HG03457 (cell line): ENCODE results near the gene EML6.
A peak's percentile ranks its signal among the peaks of the same experiment; 100 is the strongest.
"Not testable (repeated sequence)": the region's sequence is repeated elsewhere in the genome, so short reads cannot be mapped to it uniquely, and the experiment has no call there.

Experiments
- ATAC-seq: cut with Tn5 transposase; IDR thresholded peaks from one replicate; pipeline ENCODE4 v1.9.1; 2021; ENCODE audit warnings: moderate number of reproducible peaks; ENCODE audit not compliant: unreplicated experiment

The EML6 gene

DNA sequence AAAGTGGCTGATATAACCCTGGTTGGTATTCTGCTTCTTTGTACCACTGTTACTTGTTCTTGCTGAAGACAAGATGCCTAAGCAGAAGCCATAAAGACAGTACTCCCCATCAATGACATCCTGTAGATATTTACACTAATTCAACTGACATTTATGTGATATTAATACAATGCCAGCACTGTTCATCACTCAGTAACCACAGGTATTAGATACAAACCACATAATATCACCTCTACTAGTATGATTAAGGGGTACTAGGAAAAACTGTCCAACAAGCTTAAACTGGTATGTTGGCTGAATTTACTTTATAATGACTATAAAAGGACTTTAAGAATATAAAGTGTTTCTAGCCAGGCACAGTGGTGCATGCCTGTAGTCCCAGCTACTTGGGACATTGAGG is 261.0 kb downstream of the EML6 start:
- no peak for ATAC-seq

DNA sequence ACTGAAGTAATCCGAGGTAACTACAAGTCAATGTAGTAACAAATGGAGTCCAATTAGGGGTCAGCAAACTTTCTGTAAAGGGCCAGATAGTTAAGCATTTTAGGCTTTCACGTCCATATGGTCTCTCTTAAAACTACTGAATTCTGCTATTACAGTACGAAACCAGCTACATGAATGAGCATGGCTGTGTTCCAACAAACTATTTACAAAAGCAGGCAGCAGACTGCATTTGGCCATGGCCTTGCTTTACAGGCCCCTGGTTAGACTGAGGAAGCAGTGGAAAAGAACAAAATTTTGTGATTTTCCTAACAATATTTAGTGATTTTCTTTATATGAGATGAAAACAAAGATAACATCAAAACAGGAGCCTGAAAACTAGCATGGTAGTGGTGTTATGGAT is 262.8 kb downstream of the EML6 start:
- ATAC-seq: no peak

DNA sequence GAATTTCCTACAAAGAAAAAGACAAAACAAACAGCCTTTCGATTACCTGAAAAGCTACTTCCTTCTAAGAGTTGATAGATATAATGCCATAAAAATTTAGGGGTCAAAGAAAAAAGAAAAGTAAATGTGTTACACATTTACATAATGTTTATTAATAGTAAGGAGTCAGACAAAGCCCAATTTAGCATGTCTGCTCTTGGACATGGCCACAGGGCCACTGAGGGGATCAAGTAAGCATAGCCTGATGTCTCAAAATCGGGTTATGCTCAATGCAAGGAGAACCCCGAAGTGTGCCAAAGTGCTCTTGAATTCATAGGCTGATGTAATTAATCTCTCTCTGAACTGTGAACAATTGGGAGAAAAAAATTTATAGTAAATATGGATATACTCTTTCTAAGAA is 265.1 kb downstream of the EML6 start:
- no peak for ATAC-seq

DNA sequence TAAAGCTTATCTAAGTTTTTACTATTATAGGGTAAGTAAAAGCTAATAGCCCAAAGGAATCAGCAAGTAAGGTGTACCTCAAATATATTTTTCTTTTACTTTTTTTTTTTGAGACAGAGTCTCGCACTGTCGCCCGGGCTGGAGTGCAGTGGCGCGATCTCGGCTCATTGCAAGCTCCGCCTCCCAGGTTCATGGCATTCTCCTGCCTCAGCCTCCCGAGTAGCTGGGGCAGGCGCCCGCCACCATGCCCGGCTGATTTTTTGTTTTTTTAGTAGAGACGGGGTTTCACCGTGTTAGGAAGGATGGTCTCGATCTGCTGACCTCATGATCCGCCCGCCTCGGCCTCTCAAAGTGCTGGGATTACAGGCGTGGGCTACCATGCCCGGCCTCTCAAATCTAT is 267.2 kb downstream of the EML6 start:
- ATAC-seq: not testable (repeated sequence)

DNA sequence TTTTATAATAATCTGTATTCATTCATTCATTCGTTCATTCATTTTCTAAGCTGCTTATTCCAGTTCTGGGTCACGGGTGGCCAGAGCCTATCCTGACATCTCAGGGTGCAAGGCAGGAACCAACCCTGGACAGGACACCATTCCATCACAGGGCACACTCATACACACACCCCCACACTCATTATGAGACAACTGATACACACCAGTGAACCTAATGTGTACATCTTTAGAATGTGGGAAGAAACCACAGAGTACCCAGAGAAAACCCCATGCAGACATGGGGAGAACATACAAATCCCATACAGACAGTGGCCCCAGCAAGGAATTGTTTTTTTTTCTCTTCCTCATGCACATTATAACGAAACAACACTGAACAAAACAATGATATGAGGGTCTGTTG is 272.1 kb downstream of the EML6 start:
- ATAC-seq: no peak

DNA sequence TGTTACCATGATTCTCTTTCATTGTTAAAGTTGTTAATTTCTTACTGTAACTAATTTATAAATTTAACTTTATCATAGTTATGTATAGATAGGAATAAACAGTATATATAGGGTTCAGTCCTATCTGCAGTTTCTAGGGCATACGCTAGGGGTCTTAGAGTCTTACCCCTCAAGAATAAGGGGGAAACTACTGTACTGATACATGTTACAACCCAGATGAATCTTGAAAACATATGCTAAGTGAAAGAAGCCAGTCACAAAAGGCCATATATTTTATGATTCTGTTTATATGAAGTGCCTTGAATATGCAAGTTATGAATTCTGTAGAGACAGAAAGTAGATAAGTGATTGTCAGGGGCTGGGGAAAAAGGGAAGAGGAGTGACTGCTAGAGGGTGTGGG is 274.4 kb downstream of the EML6 start:
- no peak for ATAC-seq

DNA sequence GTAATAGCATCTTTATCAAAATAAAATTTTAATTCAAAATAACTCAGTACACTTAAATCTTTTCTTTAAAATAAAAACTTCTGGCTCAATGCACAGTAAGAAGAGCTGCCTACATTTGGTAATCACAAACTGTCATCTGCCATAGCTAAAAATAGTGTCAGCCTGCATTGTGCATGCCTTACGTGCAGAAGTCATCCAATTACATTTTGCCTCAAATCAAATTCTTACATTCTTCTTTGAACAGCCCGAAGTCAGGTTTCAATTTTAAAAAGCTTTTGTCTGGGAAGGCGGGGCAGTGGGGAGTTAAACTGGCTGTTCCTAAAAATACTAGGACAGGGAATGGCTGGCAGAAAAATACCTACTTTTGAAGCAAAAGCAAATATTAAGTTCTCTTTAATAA is 275.7 kb downstream of the EML6 start:
- ATAC-seq: no peak

DNA sequence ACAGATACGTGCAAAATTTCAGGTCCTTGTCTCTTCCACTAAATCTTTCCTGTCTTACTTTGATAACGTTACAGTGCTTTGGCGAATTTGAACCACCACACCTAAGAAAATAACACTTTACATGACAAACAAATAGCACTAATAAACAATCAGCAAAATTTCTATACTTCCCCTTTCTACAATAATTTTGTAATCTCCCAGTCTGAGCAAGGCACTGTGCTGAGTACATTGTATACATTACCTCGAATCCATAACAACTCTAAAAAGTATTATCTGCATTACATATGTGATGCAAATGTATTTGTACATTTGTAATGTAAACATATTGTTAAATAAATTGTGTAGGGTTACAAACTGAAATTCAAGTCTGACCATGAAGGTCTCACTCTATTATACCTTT is 276.9 kb downstream of the EML6 start:
- no peak for ATAC-seq

DNA sequence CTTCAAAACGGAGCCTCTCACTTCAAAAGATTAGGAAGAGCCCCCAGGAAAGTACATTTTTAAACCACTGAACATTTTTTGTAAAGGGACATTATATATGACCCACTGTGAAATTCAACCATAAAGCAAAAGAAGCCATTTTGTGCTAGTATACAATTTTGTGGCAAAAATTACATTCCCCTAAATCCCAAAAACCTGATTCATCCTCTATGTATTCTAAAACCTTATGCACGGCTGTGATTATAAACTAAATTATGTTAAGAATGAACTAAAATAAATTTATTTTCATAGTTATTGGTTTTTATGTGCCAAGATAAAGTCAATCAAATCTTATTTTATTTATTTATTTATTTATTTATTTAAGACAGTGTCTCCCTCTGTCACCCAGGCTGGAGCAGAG is 278.3 kb downstream of the EML6 start:
- no peak for ATAC-seq

DNA sequence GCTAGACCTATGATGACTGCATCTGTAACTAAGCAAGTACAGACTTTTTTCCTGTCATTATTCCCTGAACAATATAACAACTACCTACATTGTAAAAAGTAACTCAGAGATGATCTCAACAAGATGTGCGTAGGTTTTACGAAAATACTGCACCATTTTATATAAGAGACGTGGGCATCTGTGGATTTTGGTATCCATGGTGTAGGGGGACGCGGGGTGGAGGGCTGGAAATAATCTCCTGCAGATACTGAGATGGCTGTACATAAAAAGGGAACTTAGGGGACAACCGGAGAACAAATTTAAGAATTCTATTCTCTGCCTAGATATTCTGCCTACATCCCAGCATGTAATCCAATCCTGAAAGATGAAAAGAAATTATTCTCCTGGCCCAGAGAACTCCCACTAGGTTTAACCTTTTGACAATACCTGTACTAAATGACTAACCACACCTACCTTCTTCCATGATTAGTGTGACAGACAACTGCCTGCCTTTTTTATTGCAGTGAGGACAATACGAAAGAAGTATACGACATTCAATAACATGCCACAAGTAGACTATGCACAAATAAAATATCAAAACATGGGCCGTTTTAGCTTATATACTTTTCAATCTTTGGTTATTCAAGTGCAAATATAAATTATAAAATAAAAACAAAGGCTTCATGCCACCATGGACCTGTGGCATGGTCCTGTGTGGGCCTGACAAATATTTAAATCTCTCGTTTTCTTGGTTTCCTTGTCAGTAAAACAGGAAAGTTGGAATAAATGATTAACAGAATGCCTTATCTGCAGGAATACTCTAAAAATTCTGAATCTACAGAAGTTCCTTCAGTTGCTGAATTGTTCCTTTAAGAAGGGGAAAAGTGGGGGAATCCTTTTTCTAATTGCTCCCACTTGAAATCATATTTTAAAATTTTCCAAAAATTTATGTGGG is 280.5 kb downstream of the EML6 start:
- ATAC-seq: no peak

DNA sequence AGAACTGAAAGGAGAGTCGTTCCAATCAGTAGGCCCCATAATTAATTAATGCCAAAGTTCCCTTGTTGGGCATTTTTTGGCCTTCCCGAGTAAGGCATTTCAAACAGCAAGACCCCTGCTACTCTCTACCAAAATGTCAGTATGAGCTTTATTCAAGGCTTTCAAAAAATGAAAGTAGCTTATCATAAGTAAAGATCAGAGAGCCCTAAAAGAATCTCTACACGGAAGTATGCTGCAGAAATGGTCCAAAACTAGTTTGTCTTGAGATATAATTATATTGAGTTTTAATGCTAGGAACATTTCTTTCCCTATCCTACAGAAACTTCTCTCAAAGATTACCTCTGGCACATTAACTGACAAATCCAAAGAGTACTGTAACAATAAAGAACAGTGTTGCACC is 282.8 kb downstream of the EML6 start:
- no peak for ATAC-seq

DNA sequence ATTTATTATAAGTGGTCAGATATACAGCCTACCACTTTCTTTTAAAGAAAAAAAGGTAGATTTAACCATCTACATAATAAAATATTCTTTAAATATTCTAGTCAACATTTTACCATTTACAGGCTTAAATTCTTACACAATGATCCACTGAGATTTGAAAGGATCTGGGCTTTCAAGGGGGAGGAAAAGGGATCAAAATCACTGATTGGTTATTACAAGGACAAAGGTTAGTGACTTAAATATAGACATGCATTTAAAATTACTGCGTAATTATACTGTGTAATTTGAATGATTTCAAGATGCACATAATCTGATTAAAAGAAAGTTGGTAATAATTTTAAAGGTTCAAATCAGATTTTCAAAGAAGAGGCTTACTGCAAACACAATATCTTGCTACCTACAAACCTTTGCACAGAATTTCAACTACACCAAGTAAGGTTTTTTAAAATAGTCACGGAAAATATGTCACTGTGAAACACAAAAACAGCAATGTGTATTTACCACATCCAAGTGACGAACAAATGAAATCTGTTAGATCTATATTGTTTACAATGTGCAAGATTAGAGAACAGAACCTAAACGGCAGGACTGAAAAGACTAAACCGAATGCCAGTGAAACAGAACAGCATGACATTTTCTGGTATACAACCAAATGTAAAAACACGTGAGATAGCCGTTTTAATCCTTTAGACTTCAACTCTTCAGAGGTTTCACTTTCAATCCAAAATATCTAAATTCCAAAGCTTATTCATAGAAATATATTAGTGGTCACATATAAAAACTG is 286.0 kb downstream of the EML6 start:
- no peak for ATAC-seq

DNA sequence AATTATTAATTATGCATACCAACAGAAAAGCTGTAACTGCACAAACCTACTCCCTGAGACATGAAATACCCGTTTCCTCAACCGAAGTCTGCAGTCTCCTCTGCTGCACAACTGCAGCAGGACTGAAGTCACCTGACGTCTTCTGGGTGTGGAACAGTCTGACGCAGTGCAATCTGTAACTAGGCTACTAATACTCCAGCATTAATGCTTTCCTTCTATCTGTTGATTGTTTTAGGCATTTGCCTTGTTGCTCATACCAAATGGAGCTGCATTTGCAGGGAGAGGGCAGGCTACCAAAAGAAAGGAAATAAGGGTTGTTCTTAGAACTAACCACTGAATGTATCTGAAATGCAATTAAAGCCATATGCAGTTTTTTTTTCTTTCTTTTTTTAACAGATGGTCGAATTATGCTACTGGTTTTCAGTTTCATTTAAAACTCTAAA is 286.7 kb downstream of the EML6 start:
- ATAC-seq: peak; percentile 81

DNA sequence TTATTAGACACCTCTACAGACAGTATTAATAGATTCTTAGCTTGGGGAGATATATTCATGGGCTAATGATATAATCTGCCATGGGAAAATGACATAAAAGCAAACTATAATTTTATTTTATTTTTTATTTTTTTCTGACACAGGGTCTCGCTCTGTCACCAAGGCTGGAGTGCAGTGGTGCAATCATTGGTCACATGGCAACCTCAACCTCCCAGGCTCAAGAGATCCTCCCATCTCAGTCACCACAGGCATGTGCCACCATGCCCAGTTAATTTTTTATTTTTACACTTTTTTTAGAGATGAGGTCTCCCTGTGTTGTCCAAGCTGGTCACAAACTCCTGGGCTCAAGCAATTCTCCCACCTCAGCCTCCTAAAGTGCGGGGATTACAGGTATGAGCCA is 287.5 kb downstream of the EML6 start:
- ATAC-seq: no peak

DNA sequence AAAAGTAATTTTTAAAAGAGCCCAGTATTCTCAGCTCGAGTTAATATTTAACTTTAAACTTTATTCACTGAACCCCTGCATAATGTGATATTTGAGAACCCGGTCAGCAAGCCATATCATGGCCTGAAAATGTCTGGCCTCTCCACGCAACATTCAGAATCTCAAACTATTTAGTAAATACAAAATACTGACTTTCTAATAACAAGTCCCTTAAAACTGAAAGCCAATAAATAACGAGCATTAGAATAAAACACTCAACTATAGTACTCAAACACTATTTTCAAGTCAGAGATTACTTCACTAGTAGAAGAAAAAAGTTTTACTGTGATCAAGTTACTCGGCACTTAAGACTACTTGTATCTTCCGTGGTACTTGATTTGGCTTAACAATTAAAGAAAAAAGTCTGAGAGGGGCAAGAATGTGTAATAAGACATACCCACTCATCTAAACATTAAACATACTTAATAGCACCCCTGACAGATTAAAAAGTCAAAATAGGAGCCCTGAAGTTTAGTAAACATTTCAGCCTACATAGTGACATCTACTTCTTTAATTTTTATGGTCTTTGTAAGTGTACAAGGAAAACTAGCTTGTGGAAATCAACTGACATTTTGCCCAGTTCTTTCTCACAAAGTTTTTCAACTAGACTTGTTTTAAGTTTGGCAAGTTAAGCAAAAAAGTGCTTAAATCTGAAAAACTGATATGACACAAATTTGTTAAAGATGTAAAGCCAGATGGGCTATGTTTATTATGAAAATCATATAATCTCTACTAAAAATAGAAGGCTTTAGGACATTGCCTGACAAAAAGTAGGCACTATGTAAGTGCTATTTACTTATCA is 288.6 kb downstream of the EML6 start:
- no peak for ATAC-seq

DNA sequence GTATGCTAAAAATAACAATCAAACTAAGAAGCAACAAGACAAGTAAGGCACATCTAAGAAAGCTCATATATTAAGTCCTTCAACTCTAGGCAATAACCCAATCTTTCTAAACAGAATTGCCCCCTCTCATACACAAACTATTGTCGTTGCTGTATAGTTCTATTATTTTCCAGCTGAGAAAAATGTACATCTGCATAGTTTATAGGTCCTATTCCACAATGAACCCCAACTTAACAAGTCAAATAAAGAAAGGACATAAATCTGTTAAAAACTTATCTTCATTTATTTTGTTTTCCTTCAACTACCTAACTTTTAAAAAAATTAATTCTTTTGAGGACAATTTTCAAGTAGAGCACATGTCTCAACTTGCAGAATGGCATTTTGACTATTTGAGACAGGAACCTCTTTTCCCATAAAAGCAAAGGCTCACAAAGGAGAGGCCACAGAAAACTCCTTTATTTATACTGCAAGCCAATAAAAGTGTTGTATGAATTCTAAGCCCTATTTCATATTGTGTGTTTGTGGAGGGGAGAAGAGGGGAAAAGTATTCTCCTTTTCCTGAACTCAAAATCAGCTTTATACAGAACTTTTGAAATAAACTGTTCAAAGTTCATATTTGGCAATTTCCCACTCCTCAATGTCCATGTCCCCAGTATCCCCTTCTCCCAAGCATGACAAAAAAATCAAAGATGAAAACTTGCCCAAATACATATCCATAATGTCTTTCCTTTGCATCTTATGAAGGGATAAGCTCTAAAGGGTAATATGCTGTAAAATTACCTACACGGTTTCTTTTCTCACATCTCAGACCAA is 289.4 kb downstream of the EML6 start:
- no peak for ATAC-seq

DNA sequence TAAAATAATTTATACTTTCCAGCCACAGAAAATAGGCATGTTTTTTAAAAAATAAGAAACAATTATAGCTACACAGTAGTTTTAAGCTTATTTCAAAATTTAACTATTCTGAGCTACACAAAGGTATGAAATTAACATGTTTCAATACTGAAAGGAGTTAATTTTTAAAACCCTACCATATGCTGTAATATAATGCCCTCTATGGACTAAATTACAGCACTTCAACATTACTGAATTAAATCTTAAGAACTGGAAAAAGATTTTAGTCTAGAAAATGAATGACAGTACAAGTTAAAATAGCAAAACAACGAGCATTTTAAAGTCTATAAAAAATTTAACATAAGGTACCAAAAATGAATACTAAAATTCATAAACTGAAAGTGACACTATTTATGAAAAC is 290.5 kb downstream of the EML6 start:
- ATAC-seq: no peak

DNA sequence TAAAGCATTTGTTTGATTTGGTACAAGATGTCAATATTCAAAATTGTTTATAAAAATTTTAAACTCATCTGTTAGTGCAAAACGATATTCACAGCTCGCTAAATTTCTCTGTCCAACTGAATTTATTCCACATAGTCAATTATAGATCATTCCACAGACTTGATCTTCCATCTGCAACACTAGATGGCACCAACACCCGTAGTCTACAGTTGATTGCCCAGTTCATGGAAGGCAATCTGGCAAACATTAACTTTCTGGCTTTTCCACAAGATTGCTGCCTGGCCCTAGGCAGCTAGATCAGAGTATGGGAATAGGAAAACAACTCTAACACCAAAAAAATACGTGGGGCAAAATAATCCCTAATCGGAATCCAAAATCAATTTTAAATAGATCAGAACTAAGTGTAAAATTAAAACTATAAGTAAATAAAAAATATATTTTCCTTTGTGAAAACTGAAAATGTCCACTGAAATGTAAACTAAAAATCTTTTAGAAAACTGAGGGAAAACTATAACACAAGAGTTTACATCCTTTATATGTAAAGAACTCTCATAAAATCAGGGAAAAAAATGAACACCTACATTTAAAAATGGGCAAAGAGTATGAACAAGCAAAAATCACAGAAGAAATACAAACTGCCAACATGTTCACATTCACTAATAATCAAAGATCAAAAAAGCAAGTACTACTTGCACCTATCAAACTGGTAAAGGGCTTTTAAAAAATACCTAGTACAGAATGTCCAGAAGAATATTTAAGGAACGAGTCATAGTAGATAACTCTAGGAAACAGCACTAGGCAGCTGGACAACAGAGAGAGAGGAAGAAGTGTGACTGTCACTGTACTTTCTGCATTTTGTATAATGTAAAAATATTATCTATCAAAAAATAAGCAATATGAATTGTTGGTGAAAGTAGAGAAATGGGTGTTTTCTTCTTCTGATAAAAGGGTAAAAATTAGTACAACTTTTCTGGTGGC is 291.8 kb downstream of the EML6 start:
- ATAC-seq: no peak

DNA sequence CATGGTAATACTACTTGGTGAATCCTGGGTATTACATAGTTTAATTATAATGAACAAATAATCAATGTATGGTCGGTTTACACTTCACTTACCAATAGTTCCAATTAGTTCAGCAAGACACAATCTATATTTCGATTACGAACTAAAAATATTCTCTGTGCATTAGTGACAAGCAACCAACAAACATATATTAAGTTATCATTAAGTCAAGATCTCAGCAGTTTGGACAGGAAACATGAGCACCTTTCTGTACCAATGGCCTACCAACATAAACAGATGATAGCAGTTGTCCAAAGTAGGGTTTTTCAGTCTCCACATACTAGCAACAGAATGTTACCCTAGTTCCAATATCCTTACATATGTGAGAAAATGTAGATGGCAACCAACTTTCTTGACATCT is 294.0 kb downstream of the EML6 start:
- no peak for ATAC-seq
